Measurements from ENCODE around the gene CGB3.
"Not testable (repeated sequence)": the region's sequence is repeated elsewhere in the genome, so short reads cannot be mapped to it uniquely, and the experiment has no call there.

CGB3 gene

GRCh38 chr19:49042177-49042576 is 18.0 kb upstream of the CGB3 start:
- no peak for DNase-seq

DNA sequence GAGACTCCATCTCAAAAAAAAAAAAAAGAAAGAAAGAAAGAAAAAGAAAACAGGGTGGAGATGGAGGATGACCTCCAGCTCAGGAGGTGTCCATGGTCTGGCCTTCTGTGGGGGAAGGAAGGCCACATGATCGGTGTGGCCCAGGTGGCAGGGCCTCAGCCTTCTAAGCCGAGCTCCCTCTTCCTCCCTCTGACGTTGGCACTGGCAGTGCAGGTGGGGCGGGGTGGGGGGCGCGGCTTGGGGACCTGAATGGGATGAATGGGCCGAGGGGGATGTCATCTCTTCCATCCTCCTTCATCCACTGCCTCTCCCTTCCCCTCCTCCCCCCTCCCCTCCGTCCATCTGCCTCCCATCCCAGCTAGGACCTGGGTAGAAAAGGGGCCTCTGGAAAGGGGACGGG is 15.6 kb upstream of the CGB3 start:
- not testable (repeated sequence) for DNase-seq

GRCh38 chr19:49038557-49039276 is 14.6 kb upstream of the CGB3 start:
- DNase-seq = not testable (repeated sequence)

DNA sequence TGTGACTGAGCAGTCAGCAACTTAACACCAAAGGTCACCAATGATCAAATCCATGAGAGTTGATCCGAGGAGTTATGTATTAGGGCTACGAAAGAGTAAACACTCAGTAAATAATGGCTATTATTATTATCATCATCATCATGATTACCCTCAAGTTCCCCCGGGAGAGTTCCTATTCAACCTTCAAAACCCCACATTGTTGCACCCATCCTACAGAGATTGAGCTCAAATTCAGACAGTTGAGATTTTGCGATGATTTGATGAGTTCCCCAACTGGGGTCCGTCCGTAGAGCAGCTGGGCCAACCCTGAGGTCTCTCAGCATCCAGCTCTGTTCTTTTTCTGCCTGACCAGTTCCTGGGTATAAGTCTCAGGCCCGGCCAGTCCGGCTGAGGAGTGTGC is 14.0 kb upstream of the CGB3 start:
- not testable (repeated sequence) for DNase-seq

DNA sequence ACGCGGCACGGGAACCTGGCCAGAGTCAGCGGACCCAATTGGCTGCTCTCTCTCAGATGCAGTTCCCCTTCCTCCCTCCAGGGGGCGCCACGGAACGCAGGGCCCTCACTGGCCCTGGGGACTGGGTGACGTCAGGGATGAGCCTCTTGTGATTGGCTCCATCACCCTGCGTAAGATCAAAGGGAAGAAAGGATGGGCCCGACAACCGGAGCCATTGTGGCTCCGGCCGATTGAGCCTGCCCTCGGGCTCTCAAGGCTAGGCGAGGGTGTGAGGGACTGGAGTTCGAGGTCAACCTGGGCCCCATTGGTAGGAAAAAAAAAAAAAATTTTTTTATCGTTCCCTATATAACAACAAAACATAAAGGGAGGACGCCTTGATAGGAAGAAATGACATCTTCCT is 12.7 kb upstream of the CGB3 start, which contains the start of gene CGB1:
Gene CGB1 (minus strand): TSS at position 81 of the 400 bp plus-strand sequence. CDS start 184 bp downstream, outside the sequence.
- peak; percentile 63 for DNase-seq

DNA sequence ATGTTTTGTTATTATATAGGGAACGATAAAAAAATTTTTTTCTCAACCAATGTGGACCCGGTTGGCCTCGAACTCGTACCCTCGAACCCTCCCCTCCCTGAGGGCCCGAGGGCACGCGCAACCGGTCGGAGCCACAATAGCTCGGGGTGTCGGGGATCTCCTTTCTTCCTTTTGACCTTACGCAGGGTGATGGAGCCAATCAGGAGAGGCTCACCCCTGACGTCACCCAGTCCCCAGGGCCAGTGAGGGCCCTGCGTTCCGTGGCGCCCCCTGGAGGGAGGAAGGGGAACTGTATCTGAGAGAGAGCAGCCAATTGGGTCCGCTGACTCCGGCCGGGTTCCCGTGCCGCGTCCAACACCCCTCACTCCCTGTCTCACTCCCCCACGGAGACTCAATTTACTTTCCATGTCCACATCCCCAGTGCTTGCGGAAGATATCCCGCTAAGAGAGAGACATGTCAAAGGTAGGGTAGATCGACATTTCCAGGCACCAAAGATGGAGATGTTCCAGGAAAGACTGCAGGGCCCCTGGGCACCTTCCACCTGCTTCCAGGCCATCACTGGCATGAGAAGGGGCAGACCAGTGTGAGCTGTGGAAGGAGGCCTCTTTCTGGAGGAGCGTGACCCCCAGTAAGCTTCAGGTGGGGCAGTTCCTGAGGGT is 7.6 kb upstream of the CGB3 start, which contains the start of gene CGB2:
Gene CGB2 (plus strand): TSS at position 249 of the 660 bp plus-strand sequence. CDS start 206 bp downstream, at position 455.
- DNase-seq = peak; percentile 77

DNA sequence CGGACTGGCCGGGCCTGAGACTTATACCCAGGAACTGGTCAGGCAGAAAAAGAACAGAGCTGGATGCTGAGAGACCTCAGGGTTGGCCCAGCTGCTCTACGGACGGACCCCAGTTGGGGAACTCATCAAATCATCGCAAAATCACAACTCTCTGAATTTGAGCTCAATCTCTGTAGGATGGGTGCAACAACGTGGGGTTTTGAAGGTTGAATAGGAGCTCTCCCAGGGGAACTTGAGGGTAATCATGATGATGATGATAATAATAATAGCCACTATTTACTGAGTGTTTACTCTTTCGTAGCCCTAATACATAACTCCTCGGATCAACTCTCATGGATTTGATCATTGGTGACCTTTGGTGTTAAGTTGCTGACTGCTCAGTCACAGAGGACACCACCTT is 6.2 kb upstream of the CGB3 start:
- DNase-seq = not testable (repeated sequence)

DNA sequence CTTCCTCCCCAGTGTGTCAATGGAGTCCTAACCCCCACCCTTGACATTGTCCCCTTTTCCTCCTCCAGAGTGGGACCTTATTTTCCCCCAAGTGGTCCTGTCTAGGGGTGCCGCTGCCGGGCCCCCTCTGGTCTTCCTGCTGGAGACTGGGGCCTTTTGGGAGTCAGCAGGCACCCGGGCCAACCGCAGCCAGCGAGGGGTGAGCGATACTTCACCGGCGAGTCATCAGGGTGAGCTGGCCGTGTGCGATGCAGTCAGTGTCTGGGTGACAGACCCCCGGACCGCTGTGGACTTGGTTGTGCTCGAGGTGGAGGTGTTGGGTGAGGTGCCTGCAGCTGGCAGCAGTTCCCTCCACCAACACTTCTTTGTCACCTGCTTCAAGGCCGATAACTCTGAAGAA is 5.6 kb upstream of the CGB3 start:
- not testable (repeated sequence) for DNase-seq

DNA sequence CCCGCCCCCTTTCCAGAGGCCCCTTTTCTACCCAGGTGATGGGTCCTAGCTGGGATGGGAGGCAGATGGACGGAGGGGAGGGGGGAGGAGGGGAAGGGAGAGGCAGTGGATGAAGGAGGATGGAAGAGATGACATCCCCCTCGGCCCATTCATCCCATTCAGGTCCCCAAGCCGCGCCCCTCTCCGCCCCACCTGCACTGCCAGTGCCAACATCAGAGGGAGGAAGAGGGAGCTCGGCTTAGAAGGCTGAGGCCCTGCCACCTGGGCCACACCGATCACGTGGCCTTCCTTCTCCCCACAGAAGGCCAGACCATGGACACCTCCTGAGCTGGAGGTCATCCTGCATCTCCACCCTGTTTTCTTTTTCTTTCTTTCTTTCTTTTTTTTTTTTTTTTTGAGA is 4.6 kb upstream of the CGB3 start:
- DNase-seq = not testable (repeated sequence)

DNA sequence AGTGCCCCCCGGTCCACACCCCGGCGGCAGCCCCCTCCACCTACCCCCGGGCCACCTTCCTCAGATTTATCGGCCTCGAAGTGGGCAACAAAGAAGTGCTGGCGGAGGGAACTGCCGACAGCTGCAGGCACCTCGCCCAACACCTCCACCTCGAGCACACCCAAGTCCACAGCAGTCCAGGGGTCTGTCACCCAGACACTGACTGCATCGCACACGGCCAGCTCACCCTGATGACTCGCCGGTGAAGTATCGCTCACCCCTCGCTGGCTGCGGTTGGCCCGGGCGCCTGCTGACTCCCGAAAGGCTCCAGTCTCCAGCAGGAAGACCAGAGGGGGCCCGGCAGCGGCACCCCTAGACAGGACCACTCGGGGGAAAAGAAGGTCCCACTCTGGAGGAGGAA is 1.5 kb upstream of the CGB3 start:
- not testable (repeated sequence) for DNase-seq

DNA sequence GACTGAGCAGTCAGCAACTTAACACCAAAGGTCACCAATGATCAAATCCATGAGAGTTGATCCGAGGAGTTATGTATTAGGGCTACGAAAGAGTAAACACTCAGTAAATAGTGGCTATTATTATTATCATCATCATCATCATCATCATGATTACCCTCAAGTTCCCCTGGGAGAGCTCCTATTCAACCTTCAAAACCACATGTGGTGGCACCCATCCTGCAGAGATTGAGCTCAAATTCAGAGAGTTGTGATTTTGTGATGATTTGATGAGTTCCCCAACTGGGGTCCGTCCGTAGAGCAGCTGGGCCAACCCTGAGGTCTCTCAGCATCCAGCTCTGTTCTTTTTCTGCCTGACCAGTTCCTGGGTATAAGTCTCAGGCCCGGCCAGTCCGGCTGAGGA is 955 bp upstream of the CGB3 start:
- DNase-seq = not testable (repeated sequence)

- no peak for DNase-seq
Measured at GRCh38 chr19:49022116-49022515, 2.0 kb downstream of the CGB3 start.

GRCh38 chr19:49020931-49021895 is 2.9 kb downstream of the CGB3 start:
- DNase-seq = peak; percentile 18

DNA sequence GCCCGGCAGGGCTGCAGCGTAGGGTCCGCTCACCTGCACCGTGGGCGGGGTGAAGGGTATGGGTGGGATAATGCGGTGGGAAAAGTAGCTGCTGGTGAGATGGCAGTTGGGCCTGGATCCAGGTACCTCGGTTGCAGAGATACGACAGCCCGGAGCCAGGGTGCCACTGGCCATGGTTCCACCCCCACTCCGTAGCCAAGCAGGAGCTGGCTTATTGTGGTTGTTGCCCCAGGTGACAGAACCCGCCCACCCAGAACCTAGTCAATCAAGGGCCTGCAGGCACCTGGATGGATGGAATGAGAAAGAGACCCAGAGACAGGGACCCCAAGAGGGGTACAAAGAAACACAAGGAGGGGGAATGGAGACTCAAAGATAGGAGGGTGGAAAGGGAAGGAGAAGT is 3.8 kb downstream of the CGB3 start:
- no peak for DNase-seq

GRCh38 chr19:49019242-49019932 is 4.7 kb downstream of the CGB3 start:
- peak; percentile 71 for DNase-seq

DNA sequence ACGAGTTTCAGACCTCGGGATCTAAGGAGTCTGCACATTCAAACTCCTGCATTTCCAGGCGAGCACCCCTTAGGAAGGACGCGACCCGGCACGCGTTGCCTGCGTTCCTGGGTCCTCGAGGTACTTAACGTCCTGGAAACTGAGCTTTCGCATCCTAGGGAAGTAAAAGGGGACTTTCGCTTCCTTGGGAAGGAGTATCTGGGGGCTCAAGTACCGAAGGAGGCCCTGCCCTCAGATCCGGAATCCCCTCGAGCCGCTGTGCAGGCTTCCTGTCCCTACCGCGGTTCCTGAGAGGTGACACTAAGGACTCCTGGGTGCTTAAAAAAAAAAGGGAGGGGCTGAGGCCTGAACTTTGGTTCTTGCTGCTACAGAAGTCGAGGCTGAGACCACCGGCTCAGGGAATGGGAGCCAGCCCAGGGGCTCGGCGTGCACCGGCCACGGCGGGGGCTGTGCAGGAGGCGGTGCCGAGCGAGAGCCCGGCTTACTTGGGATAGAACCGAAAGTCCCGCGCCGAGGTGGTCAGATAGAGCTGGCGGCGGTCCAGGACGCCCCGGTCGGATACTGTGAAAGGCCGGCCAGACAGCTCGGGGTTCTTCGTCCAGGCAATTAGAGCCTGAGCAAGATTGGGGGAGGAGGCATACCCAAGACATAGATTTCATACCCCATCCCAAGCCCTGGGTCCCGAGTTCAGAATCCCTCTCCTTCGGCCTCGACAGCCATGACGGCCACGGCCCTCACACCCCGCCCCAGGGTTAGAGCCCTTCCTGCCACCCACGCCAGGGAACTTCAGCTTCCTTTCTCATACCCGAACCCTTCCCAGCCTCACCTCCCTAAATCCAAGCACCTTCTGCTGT is 5.5 kb downstream of the CGB3 start:
- DNase-seq = peak; percentile 47

- DNase-seq = peak; percentile 77
Measured at GRCh38 chr19:49017666-49018351, 6.3 kb downstream of the CGB3 start.

DNA sequence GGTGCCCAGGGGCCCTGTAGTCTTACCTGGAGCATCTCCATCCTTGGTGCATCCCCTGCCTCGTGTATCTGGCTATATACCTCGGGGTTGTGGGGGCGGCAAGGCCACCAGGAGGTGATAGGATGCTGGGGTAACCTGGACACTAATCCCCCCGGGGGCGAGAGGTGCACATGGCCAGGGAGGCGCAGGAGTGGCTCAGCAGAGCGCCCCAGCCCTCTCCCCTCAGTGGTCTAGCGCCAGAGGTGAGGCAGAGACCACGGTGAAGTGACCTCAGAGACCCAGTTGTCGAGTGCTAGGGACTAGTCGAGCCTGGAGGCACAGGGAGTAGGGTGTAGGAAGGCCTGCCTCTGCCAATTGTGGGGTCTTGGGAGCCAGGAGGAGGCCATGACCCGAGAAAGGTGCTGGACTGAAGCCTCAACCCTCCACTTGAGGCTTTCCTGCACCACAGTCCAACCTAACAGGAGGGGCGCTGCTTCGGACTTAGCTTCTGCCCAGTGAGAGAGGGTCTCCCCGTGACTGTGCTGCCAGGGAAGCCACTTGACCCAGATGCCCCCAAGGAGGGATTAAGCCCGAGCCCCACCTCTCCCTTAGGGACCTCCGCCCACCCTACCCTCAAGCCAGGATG is 7.0 kb downstream of the CGB3 start, which contains the start of gene LHB:
Gene LHB (minus strand): TSS at position 51 of the 625 bp plus-strand sequence. CDS start 10 bp downstream, at position 41.
- no peak for DNase-seq

GRCh38 chr19:49016067-49016839 is 7.9 kb downstream of the CGB3 start:
- no peak for DNase-seq
